K562 (cell line): ENCODE results near the gene LOC101059915.

ENCODE experiments used
- ATAC-seq: fragments of 200-7000 bp; cut with Tn5 transposase; 3 replicates; pipeline ENCODE4 v1.9.1; 2020; ENCODE audit warnings: moderate library complexity
- BruUV-seq: library from RNA; stranded (reverse); fragments of 400-500 nt; replicated peaks from 2 replicates; lab custom pipeline; 2021; lab: Mats Ljungman, UMichigan
- CTCF ChIA-PET: fragments of 300-600 bp; formaldehyde crosslinking; extraction: SDS; loops from one replicate; lab custom pipeline; 2021; ENCODE audit warnings: low intra/inter-chr PET ratio; lab: Yijun Ruan, JAX
- POLR2A ChIA-PET: fragments of 300-600, 350-650 bp; sonication (Branson Sonifier 250); formaldehyde crosslinking; extraction: SDS; loops from one replicate; lab custom pipeline; 2021; ENCODE audit warnings: antibody characterized with exemption, inconsistent platforms; lab: Yijun Ruan, JAX
- DNase-seq, 4 experiments: peaks; one replicate each; pipeline versions ENCODE4 v3.0.0 to v3.0.0-alpha.2; 2011 to 2018; ENCODE audit warnings: low spot score in 3 of 4, mixed read lengths in 3 of 4; ENCODE audit errors: extremely low read depth in 1 of 4
- FAIRE-seq: peaks from 2 replicates; lab custom pipeline; 2011; peaks lifted over from hg19 to GRCh38; lab: Jason Lieb, UNC
- H2AFZ ChIP-seq: 2 replicates; pipeline ENCODE4 v1.6.0; 2011; ENCODE audit warnings: low read depth, low read length, control low read depth, inconsistent platforms
- H3K27ac ChIP-seq: fragments of 200-600 bp; 3 replicates; pipeline ENCODE4 v1.8.0; 2011; ENCODE audit warnings: low read depth, mild to moderate bottlenecking, control low read depth, inconsistent platforms, low read length, moderate library complexity, mixed read lengths; ENCODE audit errors: extremely low read depth
- H3K27me3 ChIP-seq, 2 experiments: fragments of 300-600 bp in 1 of 2; 2 replicates in 1 of 2; 3 replicates in 1 of 2; pipeline versions ENCODE4 v1.6.0 to v1.8.0; 2011; ENCODE audit warnings: inconsistent platforms in 2 of 2, low read length in 2 of 2, mild to moderate bottlenecking in 1 of 2, mixed read lengths in 1 of 2, moderate library complexity in 1 of 2; ENCODE audit not compliant: control insufficient read depth in 2 of 2, insufficient read depth in 2 of 2
- H3K36me3 ChIP-seq: fragments of 300-600 bp; 3 replicates; pipeline ENCODE4 v1.8.0; 2011; ENCODE audit warnings: mild to moderate bottlenecking, low read length, inconsistent platforms; ENCODE audit not compliant: control insufficient read depth, insufficient read depth
- H3K4me1 ChIP-seq, 2 experiments: fragments of 200-600 bp in 1 of 2; replicated peaks in 1 of 2; 2 replicates in 1 of 2; 3 replicates in 1 of 2; pipeline versions ENCODE4 v1.5.1 to v1.8.0; 2011; ENCODE audit warnings: inconsistent platforms in 2 of 2, low read length in 2 of 2, mild to moderate bottlenecking in 1 of 2, mixed read lengths in 1 of 2, moderate library complexity in 1 of 2; ENCODE audit not compliant: control insufficient read depth in 2 of 2, insufficient read depth in 2 of 2
- H3K4me2 ChIP-seq: 2 replicates; pipeline ENCODE4 v1.6.1; 2011; ENCODE audit warnings: low read length, control low read depth, inconsistent platforms, mixed read lengths; ENCODE audit not compliant: insufficient read depth
- H3K4me3 ChIP-seq: fragments of 200-600 bp; sonication (generic), shearing (Covaris generic); 2 replicates; pipeline ENCODE4 v1.5.1; 2016; ENCODE audit warnings: control low read depth, inconsistent platforms
- H3K79me2 ChIP-seq: fragments of 200-600 bp; 3 replicates; pipeline ENCODE4 v1.8.0; 2011; ENCODE audit warnings: low read length, inconsistent platforms; ENCODE audit not compliant: control insufficient read depth, insufficient read depth
- H3K9ac ChIP-seq, 2 experiments: 2 replicates each; pipeline versions ENCODE4 v1.6.0 to v1.6.1; 2011; ENCODE audit warnings: low read depth in 2 of 2, low read length in 2 of 2, control low read depth in 1 of 2, inconsistent platforms in 1 of 2, mild to moderate bottlenecking in 1 of 2, mixed read lengths in 1 of 2; ENCODE audit not compliant: insufficient read depth in 1 of 2
- H3K9me1 ChIP-seq: one replicate; pipeline ENCODE4 v1.6.0; 2011; ENCODE audit warnings: inconsistent platforms, mild to moderate bottlenecking, low read length, moderate library complexity; ENCODE audit not compliant: control insufficient read depth, insufficient read depth
- H3K9me3 ChIP-seq: replicated peaks from 2 replicates; pipeline ENCODE4 v1.5.1; 2011; ENCODE audit warnings: low read depth, low read length, inconsistent platforms; ENCODE audit not compliant: control insufficient read depth, insufficient read depth
- H4K20me1 ChIP-seq: replicated peaks from 2 replicates; pipeline ENCODE4 v1.6.1; 2011; ENCODE audit warnings: low read length, inconsistent platforms, mixed read lengths; ENCODE audit not compliant: control insufficient read depth, insufficient read depth
- ADNP ChIP-seq: fragments of 200-800 bp; sonication (Bioruptor generic); IDR thresholded peaks from 2 replicates; pipeline ENCODE4 v1.6.1; 2016; ENCODE audit warnings: missing genetic modification characterization, missing compliant biosample characterization
- EGR1 ChIP-seq: fragments of 450-650 bp; conservative IDR thresholded peaks from 2 replicates; pipeline ENCODE4 v1.6.1; 2017; ENCODE audit warnings: mild to moderate bottlenecking
- HDAC1 ChIP-seq, 2 experiments: fragments of 450-650 bp; IDR thresholded peaks; 2 replicates each; pipeline ENCODE4 v1.6.1; 2016 to 2017; ENCODE audit warnings: inconsistent platforms in 1 of 2, mild to moderate bottlenecking in 1 of 2, moderate library complexity in 1 of 2
- MCM3 ChIP-seq: fragments of 450-650 bp; IDR thresholded peaks from 2 replicates; pipeline ENCODE4 v1.6.1; 2016
- MEIS2 ChIP-seq: fragments of 450-650 bp; IDR thresholded peaks from 2 replicates; pipeline ENCODE4 v1.6.1; 2014; ENCODE audit warnings: mild to moderate bottlenecking; ENCODE audit not compliant: partially characterized antibody
- MTF1 ChIP-seq: fragments of 250-450 bp; sonication (Bioruptor Pico); IDR thresholded peaks from 2 replicates; pipeline ENCODE4 v1.9.0; 2021; ENCODE audit warnings: moderate library complexity, mild to moderate bottlenecking, inconsistent platforms, borderline replicate concordance
- NR2F6 ChIP-seq: fragments of 450-650 bp; formaldehyde crosslinking; IDR thresholded peaks from 2 replicates; pipeline ENCODE4 v1.4.0; 2020; ENCODE audit warnings: mild to moderate bottlenecking
- RBM34 ChIP-seq: fragments of 200-400 bp; formaldehyde crosslinking; IDR thresholded peaks from 2 replicates; pipeline ENCODE4 v1.6.1; 2018; ENCODE audit warnings: low read length, borderline replicate concordance; ENCODE audit not compliant: insufficient read depth
- ZBTB8A ChIP-seq: fragments of 450-650 bp; IDR thresholded peaks from 2 replicates; pipeline ENCODE4 v1.6.1; 2018; ENCODE audit warnings: mild to moderate bottlenecking, moderate library complexity; ENCODE audit not compliant: partially characterized antibody
- ZNF274 ChIP-seq: IDR thresholded peaks from 2 replicates; pipeline ENCODE4 v1.6.1; 2011; ENCODE audit warnings: low read depth, mild to moderate bottlenecking, low read length, moderate library complexity, borderline replicate concordance
- ZNF589 ChIP-seq: fragments of 200-800 bp; sonication (Bioruptor generic); IDR thresholded peaks from 2 replicates; pipeline ENCODE4 v1.6.1; 2016; ENCODE audit warnings: low read depth, missing genetic modification characterization, missing compliant biosample characterization
- ZSCAN29 ChIP-seq: fragments of 450-650 bp; IDR thresholded peaks from 2 replicates; pipeline ENCODE4 v1.6.1; 2017
- WGBS: fragments of 100-300 bp; shearing (Covaris generic); methylation state at CpG from one replicate; pipeline ENCODE4 v1.1.6; 2016; ENCODE audit warnings: low coverage, mixed read lengths; ENCODE audit not compliant: insufficient coverage; ENCODE audit errors: missing lambda C conversion rate; 5-methylcytosine and 5-hydroxymethylcytosine counted together
- in situ Hi-C: fragments of 300-500 bp; cut with MboI; formaldehyde crosslinking; loops from 4 replicates; pipeline ENCODE4 v1.15.0; 2018; ENCODE audit warnings: inconsistent platforms, mixed read lengths
- intact Hi-C: fragments of 100-400 bp; cut with micrococcal nuclease; formaldehyde crosslinking; loops from 2 replicates; pipeline ENCODE4 v1.14.2; 2022
- TF ChIP-seq, protein P1 (sequence below): fragments of 250-450 bp; sonication (Bioruptor Pico); IDR thresholded peaks from 2 replicates; pipeline ENCODE4 v1.8.0; 2022; ENCODE audit warnings: moderate library complexity, mild to moderate bottlenecking, inconsistent platforms

Gene LOC101059915

DNA sequence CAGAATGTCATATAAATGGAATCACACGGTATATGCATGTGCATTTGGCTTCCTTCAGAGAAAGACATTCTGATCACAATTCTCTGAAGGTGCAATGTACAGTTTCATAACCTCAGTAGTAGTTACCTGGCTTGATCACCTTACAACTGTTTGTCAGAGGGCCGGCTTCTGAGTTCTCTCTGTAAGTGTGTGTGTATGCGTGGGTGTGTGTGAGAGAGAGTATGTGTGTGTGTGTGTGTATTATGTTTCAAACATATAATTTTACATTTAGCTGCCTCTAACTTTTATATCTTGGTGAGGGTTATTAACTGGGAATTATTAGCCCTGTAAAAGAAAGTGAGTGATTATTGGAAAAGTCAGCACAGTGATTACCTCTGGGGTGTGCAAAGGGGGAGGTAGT lies 8.0 kb upstream of the LOC101059915 start:
- CTCF ChIA-PET: no interaction called here
- no peaks in the 10 kb centered on the region for H4K20me1 ChIP-seq

DNA sequence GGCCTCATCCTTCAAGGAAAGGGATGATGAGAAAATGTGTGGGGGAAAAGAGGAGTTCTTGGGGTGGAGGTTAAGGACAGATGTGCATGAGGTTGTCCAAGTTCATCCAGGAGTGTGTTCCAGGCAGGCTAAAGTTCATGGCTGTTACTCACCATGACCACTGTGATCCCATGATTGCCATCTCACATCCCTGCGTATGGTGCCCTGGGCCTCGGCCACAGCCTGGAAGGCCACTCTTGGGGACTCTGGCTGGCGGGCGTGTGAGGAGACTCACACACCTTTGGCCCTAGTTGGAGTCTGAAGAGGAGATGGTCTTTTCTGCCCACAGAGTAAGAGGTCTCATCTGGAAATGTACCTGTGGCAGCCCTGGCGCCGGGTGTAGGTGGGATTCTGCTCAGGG lies 7.4 kb upstream of the LOC101059915 start:
- H3K9ac ChIP-seq: no peak overlapping the region
- peaks cover 10 to 32% of the 10 kb centered on the region in 2 experiments; a peak in 4 of 5 replicates for H3K27me3 ChIP-seq
- H3K9me3 ChIP-seq: no peaks in the 10 kb centered on the region; the same call in 1 of the 2 replicates
- H3K27ac ChIP-seq: no peak overlapping the region
- in situ Hi-C loops: loop anchor here (25.0 kb wide), 1 partner anchor 202 kb away; no protein-coding TSS in a partner anchor
- CTCF ChIA-PET: no interaction called here
- H3K4me3 ChIP-seq: no peak overlapping the region
- POLR2A ChIA-PET: no interaction called here
- WGBS: 0% methylated on average over 4 of the region's 6 CpGs
- no TSS peak for BruUV-seq
- ATAC-seq (no peak), FAIRE-seq (no peak), DNase-seq (no peak)
- H3K4me2 ChIP-seq: no peak overlapping the region
- TF ChIP-seq ZNF274: no peak
- no peak for TF ChIP-seq RBM34
- TF ChIP-seq MCM3: no peak
- no peak for TF ChIP-seq ADNP (tag)
- TF ChIP-seq, protein P1, sequence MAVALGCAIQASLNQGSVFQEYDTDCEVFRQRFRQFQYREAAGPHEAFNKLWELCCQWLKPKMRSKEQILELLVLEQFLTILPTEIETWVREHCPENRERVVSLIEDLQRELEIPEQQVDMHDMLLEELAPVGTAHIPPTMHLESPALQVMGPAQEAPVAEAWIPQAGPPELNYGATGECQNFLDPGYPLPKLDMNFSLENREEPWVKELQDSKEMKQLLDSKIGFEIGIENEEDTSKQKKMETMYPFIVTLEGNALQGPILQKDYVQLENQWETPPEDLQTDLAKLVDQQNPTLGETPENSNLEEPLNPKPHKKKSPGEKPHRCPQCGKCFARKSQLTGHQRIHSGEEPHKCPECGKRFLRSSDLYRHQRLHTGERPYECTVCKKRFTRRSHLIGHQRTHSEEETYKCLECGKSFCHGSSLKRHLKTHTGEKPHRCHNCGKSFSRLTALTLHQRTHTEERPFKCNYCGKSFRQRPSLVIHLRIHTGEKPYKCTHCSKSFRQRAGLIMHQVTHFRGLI (CRISPR knock-in tag): no peak
- no peak for TF ChIP-seq HDAC1 (IDR thresholded peaks at IDR 0.05)
- TF ChIP-seq NR2F6 (CRISPR knock-in tag): no peak
- TF ChIP-seq ZBTB8A: no peak
- TF ChIP-seq MEIS2: no peak
- H3K9me1 ChIP-seq: no peaks in the 10 kb centered on the region
- intact Hi-C loops: no loop called here
- no peaks in the 10 kb centered on the region for H3K79me2 ChIP-seq
- H3K4me1 ChIP-seq: no peaks in the 10 kb centered on the region; a peak in 2 of 5 replicates
- H4K20me1 ChIP-seq: no peaks in the 10 kb centered on the region
- H3K36me3 ChIP-seq: no peaks in the 10 kb centered on the region
- H2AFZ ChIP-seq: no peak overlapping the region

More for the DNA sequence above, 8.0 kb upstream of the LOC101059915 start:
- Histone ChIP-seq H3K36me3 (no peaks in the 10 kb centered on the region), H3K4me2 (no peak overlapping the region), H3K9ac (no peak overlapping the region), H3K9me3 (no peaks in the 10 kb centered on the region; the same call in 1 of the 2 replicates), H3K79me2 (no peaks in the 10 kb centered on the region), H3K27ac (no peak overlapping the region), H3K9me1 (no peaks in the 10 kb centered on the region), H2AFZ (no peak overlapping the region), H3K27me3 (peaks cover 10 to 32% of the 10 kb centered on the region in 2 experiments; a peak in 4 of 5 replicates), H3K4me1 (no peaks in the 10 kb centered on the region; a peak in 2 of 5 replicates), H3K4me3 (no peak overlapping the region)
- ATAC-seq: no peak
- BruUV-seq: no TSS peak
- DNase-seq: no peak
- 0% methylated on average over 3 of the region's 3 CpGs for WGBS
- TF ChIP-seq ZSCAN29: no peak
- no peak for TF ChIP-seq ZNF589 (CRISPR knock-in tag)
- TF ChIP-seq MTF1 (CRISPR knock-in tag): no peak
- peak; percentile 51 for TF ChIP-seq EGR1
- in situ Hi-C loops: loop anchor here (25.0 kb wide), 1 partner anchor 203 kb away; no protein-coding TSS in a partner anchor
- POLR2A ChIA-PET: no interaction called here
- intact Hi-C loops: no loop called here
- no peak for FAIRE-seq
